ENCODE results near the gene ATCAY. TPM values are rescaled to one million over a fixed set of nuclear protein-coding genes. Genes with fewer than 3 reads are reported as not detected.

ATCAY gene
- total RNA-seq, 4 donors from 2014 or later: not detected

DNA sequence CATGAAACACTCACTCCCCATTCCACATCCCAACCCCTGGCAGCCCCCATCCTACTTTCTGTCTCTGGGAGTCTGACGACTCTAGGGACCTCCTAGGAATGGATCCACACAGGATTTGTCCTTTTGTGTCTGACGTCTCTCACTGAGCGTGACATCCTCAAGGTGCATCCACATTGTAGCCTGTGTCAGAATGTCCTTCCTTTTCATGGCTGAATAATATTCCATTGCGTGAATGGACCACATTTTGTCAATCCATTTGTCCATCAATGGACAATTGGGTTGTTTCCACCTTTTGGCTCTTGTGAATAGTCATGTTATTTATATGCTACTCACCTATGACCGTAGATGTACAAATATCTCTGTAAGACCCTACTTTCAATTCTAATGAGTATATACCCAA is 35.5 kb downstream of the ATCAY start:
- WGBS, 2 donors: 89 to 97% methylated on average over 5 of the region's 5 CpGs
- no peak for TF ChIP-seq POLR2A (IDR thresholded peaks at IDR 0.05)
- no peak for TF ChIP-seq EP300 (IDR thresholded peaks at IDR 0.05)
- TF ChIP-seq, protein P1, sequence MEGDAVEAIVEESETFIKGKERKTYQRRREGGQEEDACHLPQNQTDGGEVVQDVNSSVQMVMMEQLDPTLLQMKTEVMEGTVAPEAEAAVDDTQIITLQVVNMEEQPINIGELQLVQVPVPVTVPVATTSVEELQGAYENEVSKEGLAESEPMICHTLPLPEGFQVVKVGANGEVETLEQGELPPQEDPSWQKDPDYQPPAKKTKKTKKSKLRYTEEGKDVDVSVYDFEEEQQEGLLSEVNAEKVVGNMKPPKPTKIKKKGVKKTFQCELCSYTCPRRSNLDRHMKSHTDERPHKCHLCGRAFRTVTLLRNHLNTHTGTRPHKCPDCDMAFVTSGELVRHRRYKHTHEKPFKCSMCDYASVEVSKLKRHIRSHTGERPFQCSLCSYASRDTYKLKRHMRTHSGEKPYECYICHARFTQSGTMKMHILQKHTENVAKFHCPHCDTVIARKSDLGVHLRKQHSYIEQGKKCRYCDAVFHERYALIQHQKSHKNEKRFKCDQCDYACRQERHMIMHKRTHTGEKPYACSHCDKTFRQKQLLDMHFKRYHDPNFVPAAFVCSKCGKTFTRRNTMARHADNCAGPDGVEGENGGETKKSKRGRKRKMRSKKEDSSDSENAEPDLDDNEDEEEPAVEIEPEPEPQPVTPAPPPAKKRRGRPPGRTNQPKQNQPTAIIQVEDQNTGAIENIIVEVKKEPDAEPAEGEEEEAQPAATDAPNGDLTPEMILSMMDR (IDR thresholded peaks at IDR 0.05): no peak
- no peaks in the 10 kb centered on the region for H3K36me3 ChIP-seq
- H3K4me1 ChIP-seq: no peaks in the 10 kb centered on the region
- H3K4me3 ChIP-seq: no peak overlapping the region
- H3K9me3 ChIP-seq: peaks cover 0 to 24% (median 0%) of the 10 kb centered on the region in 4 donors
- H3K27me3 ChIP-seq: no peaks in the 10 kb centered on the region
- no peak for DNase-seq (ENCODE audit: low spot score in 2 of 2)
- H3K27ac ChIP-seq: no peak overlapping the region

DNA sequence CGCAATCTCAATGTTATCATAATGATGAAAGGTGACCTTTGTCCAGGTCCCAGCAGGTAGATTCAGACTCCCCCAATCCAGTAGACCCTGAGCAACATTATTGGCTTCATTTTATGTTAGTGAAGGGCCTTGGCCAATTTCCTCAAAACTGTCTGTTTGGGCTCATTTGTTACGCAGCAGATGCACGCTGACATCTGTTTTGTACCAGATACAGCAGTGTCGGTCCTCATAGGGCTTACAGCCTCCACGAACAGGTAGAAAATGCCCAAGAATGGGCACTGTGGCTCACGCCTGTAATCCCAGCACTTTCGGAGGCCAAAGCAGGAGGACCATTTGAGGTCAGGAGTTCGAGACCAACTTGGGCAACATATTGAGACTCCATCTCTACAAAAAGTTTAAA is 39.3 kb downstream of the ATCAY start:
- TF ChIP-seq, protein P1 (IDR thresholded peaks at IDR 0.05): no peak
- no peak for TF ChIP-seq EP300 (IDR thresholded peaks at IDR 0.05)
- no peak for TF ChIP-seq POLR2A (IDR thresholded peaks at IDR 0.05)
- no peaks in the 10 kb centered on the region for H3K27me3 ChIP-seq
- DNase-seq (ENCODE audit: low spot score in 2 of 2): no peak
- no peak overlapping the region for H3K4me3 ChIP-seq
- no peaks in the 10 kb centered on the region for H3K4me1 ChIP-seq
- peaks cover 0 to 45% (median 0%) of the 10 kb centered on the region in 4 donors for H3K9me3 ChIP-seq
- 92 to 97% methylated on average over 8 of the region's 8 CpGs for WGBS, 2 donors
- H3K36me3 ChIP-seq: no peaks in the 10 kb centered on the region
- no peak overlapping the region for H3K27ac ChIP-seq

DNA sequence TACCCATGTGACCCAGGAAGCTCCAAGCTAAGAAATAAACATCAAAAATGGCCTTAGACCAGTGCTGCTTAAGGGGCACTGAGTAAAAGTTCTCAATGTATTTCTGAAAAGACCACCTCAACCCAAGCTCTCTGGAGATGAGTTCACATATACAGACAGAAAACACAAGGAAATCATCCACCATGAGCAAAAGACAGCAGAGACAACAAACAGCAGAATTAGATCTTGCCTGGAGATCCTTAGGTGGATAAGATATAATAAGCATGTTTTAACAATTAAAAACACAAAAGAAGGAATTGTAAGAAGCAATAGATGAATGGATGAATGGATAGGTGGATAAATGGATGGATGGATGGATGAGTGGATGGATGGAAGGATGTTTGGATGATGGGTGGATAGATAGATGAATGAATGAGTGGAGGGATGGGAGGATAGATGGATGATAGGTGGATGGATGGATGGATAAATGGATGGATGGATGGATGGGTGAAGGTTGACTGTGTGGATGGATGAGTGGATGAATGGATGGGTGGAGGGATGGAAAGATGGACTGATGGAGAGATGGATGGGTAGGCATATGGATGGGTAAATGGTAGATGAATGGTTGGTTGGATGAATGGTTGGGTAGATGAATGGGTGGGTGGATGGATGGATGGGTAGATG is 42.7 kb downstream of the ATCAY start:
- H3K27ac ChIP-seq: no peak overlapping the region
- DNase-seq (ENCODE audit: low spot score in 2 of 2): no peak
- TF ChIP-seq EP300 (IDR thresholded peaks at IDR 0.05): no peak
- TF ChIP-seq POLR2A (IDR thresholded peaks at IDR 0.05): no peak
- TF ChIP-seq, protein P1 (IDR thresholded peaks at IDR 0.05): no peak

DNA sequence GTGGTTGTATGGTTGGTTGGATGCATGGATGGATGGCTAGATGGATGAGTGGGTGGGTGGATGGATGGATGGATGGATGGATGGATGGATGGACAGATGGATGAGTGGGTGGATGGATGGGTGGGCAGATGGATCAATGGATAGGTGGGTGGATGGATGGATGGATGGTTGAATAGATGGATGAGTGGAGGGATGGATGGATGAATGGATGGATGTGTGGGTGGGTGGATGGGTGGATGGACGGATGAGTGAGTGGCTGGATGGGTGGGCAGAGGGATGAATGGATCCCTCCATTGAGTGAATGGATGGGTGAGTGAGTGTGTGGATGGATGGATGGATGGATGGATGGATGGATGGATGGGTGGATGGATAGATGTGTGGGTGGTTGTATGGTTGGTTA is 43.4 kb downstream of the ATCAY start:
- WGBS, 2 donors: 66 to 82% methylated on average over 1 of the region's 1 CpG

More for the DNA sequence above, 42.7 kb downstream of the ATCAY start:
- H3K27me3 ChIP-seq: no peaks in the 10 kb centered on the region
- no peaks in the 10 kb centered on the region for H3K4me1 ChIP-seq
- no peaks in the 10 kb centered on the region for H3K36me3 ChIP-seq
- H3K4me3 ChIP-seq: no peak overlapping the region
- H3K9me3 ChIP-seq: peaks cover 0 to 58% (median 0%) of the 10 kb centered on the region in 4 donors

DNA sequence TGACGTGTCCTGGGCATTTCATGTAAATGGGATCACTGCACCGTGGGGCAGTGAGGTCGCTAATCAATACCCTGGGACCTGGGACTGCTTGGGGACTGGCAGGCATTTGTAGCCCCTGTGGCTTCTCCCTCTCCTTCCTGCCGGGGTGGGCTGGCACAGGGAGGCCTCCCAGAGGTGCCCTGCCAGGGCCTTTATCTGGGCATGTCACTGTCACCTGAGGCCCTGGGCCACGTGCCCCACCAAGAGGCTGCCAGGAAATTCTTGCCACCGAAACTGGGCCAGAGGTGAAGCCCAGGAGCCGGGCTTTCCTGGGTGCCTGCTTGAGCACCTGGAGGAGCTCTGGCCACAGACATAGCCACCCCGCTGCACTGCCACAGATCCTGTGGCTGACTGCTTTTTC is 50.6 kb downstream of the ATCAY start:
- TF ChIP-seq, protein P1 (IDR thresholded peaks at IDR 0.05): no peak
- no peak for TF ChIP-seq EP300 (IDR thresholded peaks at IDR 0.05)
- TF ChIP-seq POLR2A (IDR thresholded peaks at IDR 0.05): no peak
- peaks cover 0 to 10% (median 0%) of the 10 kb centered on the region in 4 donors for H3K4me1 ChIP-seq
- no peak overlapping the region for H3K4me3 ChIP-seq
- H3K27me3 ChIP-seq: peaks cover 0 to 32% of the 10 kb centered on the region in 2 donors
- no peak overlapping the region for H3K27ac ChIP-seq
- no peak for DNase-seq (ENCODE audit: low spot score in 2 of 2)
- H3K36me3 ChIP-seq: no peaks in the 10 kb centered on the region
- peaks cover 0 to 13% (median 0%) of the 10 kb centered on the region in 4 donors for H3K9me3 ChIP-seq
- 70 to 87% methylated on average over 7 of the region's 8 CpGs for WGBS, 2 donors

More for the DNA sequence above, 43.4 kb downstream of the ATCAY start:
- peaks cover 0 to 58% (median 0%) of the 10 kb centered on the region in 4 donors for H3K9me3 ChIP-seq
- H3K4me3 ChIP-seq: no peak overlapping the region
- DNase-seq (ENCODE audit: low spot score in 2 of 2): no peak
- no peaks in the 10 kb centered on the region for H3K27me3 ChIP-seq
- no peaks in the 10 kb centered on the region for H3K36me3 ChIP-seq
- H3K27ac ChIP-seq: no peak overlapping the region
- H3K4me1 ChIP-seq: no peaks in the 10 kb centered on the region
- no peak for TF ChIP-seq POLR2A (IDR thresholded peaks at IDR 0.05)
